DND-41 (cell line): ENCODE measurements around the gene CSNK1G1.

Source experiments
- CTCF ChIP-seq: IDR thresholded peaks from 2 replicates; pipeline ENCODE4 v1.5.1; 2012; ENCODE audit warnings: borderline replicate concordance, low read length, moderate library complexity, mild to moderate bottlenecking; ENCODE audit not compliant: poor library complexity, severe bottlenecking; ENCODE audit errors: extremely low read depth
- EZH2 ChIP-seq: IDR thresholded peaks from 3 replicates; pipeline ENCODE4 v1.6.1; 2012; ENCODE audit warnings: borderline replicate concordance, low read depth, mild to moderate bottlenecking, moderate library complexity, low read length, inconsistent platforms; ENCODE audit not compliant: severe bottlenecking

- TF ChIP-seq CTCF = no peak
- no peak for TF ChIP-seq EZH2
These were observed 15.6 kb downstream of the CSNK1G1 start for GRCh38 chr15:64340355-64340754.
